Nucleus accumbens (tissue), 56 donors: ENCODE data around the gene PRDM1.

ENCODE experiments used
- DNase-seq, 56 donors: peaks; one replicate each; lab custom pipeline; 2025; lab: John Stamatoyannopoulos, UW

PRDM1 gene

DNA sequence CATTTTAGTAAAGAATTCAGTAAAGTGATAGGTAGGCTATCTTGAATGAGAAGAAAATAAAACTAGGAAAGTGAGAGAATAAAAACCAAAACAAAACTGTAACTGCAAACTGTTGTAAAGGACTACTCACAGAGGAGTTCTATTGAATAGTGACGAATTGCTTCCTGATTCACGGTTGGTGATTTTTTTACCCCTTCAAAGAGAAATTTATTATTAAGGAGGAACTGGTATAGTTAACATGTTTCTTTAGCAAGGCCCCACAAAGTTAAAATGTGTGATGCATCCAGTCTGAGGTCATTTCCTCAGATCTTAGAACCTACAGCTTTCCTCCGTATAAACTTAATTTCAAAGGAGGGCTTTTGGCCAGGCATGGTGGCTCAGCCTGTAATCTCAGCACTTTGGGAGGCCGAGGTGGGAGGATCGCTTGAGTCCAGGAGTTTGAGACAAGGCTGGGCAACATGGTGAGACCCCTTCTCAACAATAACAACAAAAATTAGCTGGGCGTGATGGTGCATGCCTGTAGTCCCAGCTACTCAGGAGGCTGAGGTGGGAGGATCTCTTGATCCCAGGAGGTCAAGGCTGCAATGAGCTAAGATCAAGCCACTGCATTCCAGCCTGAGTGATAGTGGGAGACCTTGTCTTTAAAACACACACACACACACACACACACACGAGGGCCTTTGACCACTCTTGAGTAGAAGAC, 8.3 kb downstream of the PRDM1 start:
- DNase-seq, result no peak

DNA sequence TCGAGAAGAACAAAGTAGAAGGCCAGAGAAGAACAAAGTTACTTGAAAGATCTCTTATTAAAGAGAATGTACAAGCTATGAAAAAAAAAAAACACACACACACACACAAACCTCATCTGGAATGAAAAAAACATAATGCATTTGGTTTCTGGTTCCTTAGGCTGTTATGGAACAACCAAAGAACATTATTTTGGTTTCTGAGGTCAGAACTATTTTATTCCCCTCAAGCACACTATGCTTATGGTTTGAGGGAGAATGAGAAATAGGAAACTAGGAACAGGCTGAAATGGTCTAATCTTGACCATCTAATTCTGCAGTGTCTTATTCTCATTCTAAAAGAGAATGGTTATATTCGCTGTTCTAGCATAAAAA, 8.8 kb downstream of the PRDM1 start:
- no peak for DNase-seq

DNA sequence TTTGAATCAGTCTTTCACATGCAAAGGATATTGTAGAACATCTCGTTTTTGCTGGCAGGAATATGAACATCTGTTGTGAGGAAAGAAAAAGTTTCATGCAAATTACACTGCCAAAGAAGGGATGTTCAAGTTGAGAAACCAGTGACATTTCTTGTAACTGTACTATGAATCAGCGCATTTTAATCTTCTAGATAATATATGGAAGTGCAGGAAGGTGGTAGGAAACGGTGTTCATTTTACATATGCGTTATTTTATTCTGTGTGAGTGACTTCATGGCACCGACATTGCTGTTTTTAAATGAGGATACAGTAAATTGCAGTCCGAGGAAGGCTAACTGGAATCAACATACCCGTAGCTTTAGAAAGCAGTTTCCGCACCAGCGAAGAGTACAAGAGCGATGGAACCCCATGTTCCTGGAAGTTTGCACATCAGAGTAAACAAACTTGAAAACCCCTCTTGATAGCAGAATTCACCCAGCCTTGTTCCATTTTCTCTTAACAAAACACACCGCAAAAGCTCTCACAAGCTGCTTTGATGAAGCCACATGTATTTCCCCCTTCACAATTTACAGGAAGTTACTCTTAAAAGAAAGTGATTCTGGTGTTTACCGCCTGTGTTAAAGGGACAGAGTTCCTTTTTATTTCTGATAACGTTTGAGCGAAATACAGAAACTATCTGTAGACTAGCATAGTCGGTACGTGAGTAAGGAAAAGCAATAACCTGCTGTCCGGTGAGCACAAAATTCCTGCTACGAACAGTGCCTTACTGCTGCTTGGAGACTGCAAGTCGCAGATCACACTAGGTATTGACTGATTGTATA, 11.5 kb downstream of the PRDM1 start:
- peak in 1 of 56 donors; percentile 12 for DNase-seq

DNA sequence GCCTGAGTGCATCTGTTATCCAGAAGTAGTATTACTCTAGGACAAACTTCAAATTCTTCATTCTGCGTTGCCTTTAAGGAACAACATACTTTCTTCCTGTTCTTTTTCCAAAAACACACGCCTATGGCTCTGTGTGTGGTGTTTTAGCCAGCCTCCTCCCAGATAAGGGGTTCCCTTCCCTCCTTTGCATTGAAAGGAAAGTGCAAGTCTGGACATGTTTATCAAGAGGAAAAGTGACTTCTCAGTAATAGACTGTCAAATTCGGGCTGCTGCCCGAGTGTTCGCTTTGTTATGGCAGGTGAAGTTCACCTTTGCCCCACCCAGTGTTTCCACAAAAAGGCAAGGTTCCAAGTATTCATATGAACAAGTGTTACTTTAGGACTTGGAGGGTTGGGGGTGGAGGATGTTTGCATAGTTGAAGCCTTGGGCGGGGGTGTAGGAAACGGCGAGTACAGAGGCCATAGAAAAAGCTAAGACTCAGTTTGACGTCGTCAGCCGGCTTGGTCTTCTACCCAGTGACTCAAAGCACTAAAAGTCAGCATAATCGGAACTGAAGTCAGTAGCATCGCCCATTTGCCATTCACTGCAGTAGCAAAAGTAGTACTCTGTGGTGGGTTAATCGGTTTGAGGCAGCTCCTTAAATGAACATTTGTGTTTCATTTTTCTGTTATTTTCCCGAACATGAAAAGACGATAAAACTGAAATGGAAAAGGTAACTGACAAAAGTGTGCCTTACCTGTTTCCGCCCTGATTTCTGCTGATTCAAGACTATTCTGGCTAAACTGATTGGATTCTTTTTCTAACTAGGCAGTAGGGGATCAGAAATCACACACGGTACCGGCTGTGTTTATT, 12.5 kb downstream of the PRDM1 start:
- DNase-seq, result no peak

DNA sequence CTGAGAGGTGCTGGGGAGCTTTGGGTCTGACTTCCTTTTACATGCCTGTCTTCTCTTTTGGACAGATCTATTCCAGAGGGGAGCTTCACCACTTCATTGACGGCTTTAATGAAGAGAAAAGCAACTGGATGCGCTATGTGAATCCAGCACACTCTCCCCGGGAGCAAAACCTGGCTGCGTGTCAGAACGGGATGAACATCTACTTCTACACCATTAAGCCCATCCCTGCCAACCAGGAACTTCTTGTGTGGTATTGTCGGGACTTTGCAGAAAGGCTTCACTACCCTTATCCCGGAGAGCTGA, 13.1 kb downstream of the PRDM1 start:
- no peak for DNase-seq

DNA sequence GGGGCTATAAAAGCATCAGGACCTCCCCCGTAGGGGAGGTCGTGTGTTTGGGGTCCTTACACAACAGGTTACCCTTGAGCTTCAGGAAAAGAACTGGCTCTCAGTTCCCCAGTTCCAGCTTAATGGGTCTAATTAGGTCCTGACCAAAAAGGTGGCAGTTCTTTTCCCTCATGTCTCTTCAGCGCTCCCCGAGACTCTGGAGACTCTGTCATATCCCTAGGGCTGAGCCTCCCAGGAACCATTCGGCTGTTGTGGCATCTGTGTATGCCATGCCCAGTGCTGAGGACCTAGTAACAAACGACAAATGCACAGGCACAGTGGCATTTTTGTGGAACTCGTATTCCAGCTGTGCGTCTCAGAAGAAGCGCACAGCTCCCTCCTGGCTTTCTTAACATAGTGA, 14.6 kb downstream of the PRDM1 start:
- no peak for DNase-seq

DNA sequence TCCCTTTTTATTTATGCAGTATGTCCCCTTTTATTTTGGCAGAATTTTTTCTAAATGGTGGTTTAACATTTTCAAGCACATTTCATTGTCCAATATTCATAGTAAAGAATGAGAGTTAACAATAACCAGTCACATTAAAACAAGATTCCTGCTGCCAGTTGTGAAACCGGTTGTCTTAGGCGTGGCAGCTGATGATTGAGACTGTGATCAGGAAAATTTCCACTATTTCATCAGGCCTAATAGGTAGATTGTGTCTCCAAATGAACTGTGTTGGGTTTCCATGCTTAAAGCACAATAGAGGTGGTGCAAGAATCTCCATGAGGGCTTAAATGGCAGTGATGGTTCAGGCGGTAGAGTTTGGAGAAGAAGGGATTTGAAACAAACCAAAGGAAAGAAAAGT, 15.3 kb downstream of the PRDM1 start:
- DNase-seq, result no peak

DNA sequence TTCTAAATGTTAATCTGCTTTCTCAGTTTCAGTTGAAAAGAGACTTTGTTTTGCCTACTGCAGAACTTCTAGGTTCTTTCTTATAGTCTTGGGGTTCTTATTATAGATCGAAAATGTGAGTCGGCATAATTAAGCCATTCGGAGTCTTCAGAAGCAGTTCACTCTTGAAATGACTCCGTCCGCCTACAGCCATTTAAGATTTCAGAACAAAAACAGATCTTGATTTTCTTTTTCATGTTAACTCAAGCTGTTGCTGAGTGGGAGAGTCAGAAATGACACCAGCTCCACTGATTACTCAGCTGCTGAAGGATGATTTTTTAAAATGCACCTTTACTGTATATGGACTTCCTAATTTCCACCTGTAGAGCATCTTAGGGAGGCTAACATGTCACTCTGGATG, 15.9 kb downstream of the PRDM1 start:
- peak in 5 of 56 donors; percentile 13 to 55 (median 27) for DNase-seq

DNA sequence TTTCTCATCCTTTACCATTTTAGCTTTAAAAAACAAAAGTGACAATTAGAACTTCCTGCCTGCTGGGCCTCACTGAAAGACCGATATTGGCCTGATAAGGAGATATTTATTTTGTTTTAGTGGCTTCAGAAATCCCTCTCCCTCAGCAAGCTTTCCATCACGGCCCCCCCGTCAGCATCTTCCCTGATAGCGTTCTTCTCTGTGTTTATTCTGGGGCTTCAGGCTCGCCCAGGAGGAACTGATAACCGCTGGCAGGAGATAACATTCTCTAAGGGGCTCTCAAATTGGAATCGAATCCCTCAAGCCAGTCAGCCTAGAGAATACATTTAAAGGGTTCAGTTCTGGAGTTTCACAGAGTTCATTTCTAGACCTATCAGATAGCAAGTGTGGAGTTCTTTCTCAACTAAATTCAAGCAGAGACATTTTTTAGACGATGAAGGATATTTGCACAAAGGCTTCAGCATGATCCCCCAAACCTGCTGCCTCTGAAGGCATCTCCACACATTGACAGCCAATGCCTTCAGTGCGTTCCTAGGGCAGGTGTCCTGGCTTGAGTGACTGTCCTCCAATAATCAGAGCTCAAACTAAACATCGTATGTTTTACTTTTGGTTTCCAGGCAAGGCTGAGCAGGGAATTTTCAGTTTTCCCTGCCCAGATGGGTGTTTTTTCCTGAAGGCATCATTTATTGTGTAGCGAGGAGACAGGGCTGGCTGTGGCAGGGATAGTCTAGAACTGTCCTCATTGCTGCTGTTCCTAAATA, 17.0 kb downstream of the PRDM1 start:
- DNase-seq, result no peak

DNA sequence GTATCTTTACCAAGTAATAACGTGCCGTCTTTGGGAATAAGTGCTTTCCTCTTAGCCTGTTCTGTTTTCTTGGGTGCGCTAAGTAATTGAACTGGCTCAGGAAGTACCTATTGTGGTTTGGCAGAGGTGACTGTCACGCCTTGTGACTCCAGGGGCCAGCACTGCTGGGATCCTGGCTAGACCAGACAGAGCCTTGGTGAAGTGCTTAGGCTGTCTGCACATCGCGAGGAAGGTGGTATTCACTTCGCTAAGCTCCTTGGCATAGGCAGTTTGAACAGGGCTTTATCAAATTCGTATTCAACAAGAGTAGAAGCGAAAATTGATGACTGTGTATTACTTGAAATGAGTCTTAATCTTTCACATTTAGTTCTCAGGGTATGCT, 17.6 kb downstream of the PRDM1 start:
- DNase-seq, result no peak

DNA sequence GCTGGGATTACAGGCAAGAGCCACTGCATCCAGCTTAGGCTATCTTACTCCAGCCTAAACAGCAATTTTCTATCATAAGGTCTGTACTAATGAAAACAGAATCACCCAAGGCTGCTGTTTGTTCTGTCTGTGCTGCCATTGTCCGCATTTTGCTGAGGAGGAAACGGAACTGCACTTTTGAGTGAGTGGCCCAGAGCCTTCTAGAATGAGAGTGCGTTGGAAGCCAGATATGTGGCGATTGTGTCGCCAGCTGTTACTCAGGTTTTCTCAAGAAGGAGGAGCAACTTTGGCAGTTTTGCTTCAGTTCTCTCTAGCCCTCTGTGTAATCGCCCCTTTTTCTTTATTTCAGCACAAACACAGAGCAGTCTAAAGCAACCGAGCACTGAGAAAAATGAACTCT, 18.3 kb downstream of the PRDM1 start:
- no peak for DNase-seq

DNA sequence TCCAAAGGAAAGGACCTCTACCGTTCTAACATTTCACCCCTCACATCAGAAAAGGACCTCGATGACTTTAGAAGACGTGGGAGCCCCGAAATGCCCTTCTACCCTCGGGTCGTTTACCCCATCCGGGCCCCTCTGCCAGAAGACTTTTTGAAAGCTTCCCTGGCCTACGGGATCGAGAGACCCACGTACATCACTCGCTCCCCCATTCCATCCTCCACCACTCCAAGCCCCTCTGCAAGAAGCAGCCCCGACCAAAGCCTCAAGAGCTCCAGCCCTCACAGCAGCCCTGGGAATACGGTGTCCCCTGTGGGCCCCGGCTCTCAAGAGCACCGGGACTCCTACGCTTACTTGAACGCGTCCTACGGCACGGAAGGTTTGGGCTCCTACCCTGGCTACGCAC, 18.8 kb downstream of the PRDM1 start:
- no peak for DNase-seq

DNA sequence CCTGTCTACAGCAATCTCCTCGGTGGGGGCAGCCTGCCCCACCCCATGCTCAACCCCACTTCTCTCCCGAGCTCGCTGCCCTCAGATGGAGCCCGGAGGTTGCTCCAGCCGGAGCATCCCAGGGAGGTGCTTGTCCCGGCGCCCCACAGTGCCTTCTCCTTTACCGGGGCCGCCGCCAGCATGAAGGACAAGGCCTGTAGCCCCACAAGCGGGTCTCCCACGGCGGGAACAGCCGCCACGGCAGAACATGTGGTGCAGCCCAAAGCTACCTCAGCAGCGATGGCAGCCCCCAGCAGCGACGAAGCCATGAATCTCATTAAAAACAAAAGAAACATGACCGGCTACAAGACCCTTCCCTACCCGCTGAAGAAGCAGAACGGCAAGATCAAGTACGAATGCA, 19.4 kb downstream of the PRDM1 start:
- DNase-seq, result no peak

DNA sequence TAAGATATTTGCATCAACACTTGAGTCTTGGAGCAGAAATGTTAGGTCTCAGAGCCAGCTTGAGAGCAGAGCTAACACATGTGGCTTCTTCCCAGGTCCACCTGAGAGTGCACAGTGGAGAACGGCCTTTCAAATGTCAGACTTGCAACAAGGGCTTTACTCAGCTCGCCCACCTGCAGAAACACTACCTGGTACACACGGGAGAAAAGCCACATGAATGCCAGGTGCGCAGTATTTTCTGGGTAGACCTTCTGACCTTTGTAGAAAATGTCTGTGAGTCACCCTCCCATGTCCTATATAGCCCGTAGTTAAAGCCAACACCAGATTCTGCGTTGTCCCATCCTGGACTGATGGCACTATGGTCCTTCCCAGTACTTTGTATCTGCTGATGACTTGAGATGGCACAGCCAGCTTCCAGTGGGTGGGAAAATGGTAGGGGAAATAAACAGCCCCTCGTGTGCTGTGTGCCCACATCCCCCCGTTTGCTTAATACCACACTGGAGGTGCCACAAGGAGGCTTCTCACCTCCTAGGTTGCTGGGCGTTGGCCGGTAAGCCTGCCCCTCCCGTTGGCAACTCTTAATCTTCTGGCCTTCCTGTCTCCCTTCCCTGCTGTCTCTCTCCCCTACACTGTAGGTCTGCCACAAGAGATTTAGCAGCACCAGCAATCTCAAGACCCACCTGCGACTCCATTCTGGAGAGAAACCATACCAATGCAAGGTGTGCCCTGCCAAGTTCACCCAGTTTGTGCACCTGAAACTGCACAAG, 20.3 kb downstream of the PRDM1 start:
- DNase-seq, result no peak

DNA sequence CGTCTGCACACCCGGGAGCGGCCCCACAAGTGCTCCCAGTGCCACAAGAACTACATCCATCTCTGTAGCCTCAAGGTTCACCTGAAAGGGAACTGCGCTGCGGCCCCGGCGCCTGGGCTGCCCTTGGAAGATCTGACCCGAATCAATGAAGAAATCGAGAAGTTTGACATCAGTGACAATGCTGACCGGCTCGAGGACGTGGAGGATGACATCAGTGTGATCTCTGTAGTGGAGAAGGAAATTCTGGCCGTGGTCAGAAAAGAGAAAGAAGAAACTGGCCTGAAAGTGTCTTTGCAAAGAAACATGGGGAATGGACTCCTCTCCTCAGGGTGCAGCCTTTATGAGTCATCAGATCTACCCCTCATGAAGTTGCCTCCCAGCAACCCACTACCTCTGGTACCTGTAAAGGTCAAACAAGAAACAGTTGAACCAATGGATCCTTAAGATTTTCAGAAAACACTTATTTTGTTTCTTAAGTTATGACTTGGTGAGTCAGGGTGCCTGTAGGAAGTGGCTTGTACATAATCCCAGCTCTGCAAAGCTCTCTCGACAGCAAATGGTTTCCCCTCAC, 21.0 kb downstream of the PRDM1 start:
- no peak for DNase-seq

DNA sequence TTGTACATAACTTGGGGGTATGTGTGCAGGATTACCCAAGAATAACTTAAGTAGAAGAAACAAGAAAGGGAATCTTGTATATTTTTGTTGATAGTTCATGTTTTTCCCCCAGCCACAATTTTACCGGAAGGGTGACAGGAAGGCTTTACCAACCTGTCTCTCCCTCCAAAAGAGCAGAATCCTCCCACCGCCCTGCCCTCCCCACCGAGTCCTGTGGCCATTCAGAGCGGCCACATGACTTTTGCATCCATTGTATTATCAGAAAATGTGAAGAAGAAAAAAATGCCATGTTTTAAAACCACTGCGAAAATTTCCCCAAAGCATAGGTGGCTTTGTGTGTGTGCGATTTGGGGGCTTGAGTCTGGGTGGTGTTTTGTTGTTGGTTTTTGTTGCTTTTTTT, 22.0 kb downstream of the PRDM1 start:
- DNase-seq, result no peak

DNA sequence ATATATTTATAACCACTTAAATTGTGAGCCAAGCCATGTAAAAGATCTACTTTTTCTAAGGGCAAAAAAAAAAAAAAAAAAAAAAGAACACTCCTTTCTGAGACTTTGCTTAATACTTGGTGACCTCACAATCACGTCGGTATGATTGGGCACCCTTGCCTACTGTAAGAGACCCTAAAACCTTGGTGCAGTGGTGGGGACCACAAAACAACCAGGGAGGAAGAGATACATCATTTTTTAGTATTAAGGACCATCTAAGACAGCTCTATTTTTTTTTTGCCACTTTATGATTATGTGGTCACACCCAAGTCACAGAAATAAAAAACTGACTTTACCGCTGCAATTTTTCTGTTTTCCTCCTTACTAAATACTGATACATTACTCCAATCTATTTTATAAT, 22.9 kb downstream of the PRDM1 start:
- no peak for DNase-seq

DNA sequence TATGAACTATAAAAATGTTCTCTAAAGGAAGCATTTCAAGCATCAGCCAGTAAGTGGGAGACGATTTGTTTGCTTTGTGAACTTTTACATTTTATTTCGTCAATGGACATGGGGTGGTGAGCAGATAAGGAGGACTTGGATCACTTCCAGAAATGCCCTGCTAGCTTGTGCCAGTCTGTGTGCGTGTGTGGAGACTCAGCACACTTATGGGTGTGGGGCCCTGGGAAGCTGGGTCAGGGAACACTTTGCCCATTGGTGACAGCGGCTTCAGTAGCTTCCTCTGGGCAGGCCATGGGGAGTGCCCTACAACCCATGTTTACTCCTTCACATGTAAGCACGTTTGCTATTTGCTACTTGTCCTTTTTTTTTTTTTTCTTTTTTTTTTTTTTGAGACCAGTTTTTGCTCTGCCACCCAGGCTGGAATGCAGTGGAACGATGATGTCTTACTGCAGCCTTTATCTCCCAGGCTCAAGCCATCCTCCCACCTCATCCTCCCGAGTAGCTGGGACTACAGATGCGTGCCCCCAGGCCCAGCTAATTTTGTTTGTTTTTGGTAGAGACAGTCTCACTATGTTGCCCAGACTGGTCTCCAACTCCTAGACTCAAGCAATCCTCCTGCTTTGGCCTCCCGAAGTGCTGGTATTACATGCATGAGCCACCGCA, 24.2 kb downstream of the PRDM1 start:
- no peak for DNase-seq

DNA sequence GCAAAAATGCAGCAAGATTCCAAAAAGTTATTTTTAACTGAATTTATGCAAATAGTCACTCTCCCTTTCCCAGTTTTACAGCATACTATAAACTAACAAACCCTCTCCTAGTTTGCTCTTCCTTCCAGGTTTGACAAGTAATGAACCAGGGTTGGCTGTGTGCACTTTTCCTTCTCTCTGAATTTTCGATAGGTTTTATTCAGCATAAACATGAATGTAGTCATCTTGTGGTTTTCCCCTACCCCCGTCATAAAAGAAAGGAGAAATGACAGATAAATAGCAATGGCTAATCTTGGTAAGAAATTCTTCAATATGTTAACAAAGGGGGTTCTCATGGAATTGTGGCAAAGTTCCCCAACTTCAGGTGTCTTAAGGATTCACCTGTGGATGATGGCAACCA, 26.3 kb downstream of the PRDM1 start:
- no peak for DNase-seq
